IPS-NIHi7 (cell line): ENCODE results near the gene ST6GALNAC6.
"Not testable (repeated sequence)": the region's sequence is repeated elsewhere in the genome, so short reads cannot be mapped to it uniquely, and the experiment has no call there.

Source experiments
- DNase-seq: peaks from one replicate; pipeline ENCODE4 v3.0.0; 2012; ENCODE audit warnings: mixed read lengths; ENCODE audit errors: extremely low spot score

The ST6GALNAC6 gene

DNA sequence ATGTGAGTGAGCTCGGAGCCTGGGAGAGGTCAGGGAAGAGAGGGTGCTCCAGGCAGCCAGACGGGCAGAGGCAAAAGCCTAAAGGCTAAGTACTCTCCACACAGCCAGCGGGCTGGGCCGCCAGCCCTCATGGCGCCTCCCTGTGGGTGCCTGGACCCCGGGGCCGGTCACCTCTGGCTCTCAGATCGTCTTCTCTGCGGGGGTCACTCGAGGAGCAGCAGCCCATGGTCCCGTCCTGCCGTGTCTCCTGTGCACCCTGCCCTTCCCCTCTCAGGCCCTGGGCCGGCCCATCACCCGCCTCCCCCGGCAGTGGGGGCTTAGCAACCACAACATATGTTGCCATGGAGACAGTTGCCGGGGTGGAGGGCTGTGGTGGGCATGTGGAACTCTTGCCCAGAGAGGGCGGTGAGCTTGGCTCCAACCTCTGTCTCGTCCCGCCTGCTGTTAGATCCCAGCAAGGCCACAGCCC is 26.1 kb downstream of the ST6GALNAC6 start:
- no peak for DNase-seq

DNA sequence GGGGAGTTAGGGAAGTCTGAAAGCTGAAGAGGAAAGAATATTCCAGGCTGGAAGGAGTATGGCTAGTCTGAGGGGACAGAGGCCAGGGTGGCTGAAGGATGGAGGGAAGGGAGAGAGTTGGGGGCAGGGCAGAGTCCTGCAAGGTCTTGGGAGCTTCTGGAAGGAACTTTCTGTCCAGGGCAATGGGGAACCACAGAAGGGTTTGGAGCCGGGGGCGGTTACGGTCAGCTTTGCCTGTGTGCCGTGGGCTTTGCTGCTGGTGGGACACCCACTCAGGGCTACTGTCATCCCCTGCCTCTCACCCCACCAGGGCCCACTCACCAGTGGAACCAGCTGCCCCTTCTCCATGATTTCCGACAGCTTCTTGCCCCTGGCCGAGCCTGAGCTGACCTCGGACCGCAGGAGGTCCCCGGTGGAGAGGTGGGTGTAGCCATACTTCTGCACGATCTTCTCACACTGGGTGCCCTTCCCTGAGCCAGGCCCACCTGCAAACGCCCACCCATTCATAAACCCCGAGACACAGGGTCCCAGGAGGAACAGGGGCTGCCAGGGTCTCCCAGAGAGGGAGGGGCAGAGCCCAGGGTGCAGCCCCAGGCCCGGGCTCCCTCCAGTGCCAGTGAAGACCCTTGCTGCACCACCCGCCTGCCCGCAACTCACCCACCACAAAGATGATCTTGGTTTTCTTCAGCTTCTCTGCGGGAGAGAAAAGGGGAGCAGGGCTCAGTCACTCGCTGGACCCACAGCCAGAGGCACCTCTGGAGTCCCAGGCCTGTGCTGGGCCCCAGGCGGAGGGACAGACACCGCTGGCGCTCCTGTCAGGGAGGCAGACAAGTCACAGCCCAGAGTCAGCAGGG is 26.8 kb downstream of the ST6GALNAC6 start:
- DNase-seq, result no peak

DNA sequence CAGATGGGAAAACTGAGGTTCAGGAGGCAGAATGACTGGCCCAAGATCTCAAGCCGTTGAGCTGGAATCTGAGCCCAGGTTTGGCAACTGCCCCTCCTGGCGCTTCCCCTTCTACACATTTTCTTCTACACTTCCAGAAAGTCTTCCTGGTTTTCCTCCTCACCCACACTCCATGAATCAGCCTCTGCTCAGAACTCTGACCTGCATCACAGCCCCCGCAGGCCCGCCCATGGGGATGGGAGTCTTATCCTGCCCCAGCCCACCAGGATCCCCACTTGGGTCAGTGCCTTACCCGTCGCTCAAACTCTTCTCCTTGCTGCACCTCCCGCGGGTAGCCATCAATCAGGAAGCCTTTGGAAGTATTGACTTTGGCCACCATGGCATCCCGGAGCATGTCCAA is 27.9 kb downstream of the ST6GALNAC6 start:
- DNase-seq, result no peak

DNA sequence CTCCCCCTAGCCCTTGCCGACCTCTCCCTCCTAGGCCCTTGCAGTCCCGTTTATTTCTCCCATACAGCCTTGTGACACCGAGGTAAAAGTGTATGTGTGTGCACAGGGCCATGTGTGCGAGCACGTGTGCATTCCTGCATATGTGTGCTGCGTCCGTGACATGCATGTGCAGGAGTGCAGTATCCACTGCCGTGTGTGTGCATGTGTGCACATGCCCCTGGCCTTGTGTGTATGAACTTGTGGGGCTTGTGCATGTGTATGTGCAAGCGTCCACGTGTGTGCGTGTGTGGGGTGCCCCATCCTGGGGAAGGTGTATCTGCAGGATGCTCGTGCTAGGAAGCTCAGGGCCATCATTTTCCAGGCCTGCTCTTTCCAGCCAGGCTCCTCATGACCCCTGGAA is 28.5 kb downstream of the ST6GALNAC6 start:
- no peak for DNase-seq

DNA sequence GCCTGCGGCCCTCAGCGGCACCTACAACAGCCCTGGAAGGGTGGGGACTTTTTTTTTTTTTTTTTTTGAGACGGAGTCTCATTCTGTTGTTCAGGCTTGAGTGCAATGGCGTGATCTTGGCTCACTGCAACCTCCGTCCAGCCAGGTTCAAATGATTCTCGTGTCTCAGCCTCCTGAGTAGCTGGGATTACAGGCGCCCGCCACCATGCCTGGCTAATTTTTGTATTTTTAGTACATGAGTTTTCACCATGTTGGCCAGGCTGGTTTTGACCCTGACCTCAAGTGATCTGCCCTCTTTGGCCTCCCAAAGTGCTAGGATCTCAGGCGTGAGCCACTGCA is 29.3 kb downstream of the ST6GALNAC6 start:
- not testable (repeated sequence) for DNase-seq

DNA sequence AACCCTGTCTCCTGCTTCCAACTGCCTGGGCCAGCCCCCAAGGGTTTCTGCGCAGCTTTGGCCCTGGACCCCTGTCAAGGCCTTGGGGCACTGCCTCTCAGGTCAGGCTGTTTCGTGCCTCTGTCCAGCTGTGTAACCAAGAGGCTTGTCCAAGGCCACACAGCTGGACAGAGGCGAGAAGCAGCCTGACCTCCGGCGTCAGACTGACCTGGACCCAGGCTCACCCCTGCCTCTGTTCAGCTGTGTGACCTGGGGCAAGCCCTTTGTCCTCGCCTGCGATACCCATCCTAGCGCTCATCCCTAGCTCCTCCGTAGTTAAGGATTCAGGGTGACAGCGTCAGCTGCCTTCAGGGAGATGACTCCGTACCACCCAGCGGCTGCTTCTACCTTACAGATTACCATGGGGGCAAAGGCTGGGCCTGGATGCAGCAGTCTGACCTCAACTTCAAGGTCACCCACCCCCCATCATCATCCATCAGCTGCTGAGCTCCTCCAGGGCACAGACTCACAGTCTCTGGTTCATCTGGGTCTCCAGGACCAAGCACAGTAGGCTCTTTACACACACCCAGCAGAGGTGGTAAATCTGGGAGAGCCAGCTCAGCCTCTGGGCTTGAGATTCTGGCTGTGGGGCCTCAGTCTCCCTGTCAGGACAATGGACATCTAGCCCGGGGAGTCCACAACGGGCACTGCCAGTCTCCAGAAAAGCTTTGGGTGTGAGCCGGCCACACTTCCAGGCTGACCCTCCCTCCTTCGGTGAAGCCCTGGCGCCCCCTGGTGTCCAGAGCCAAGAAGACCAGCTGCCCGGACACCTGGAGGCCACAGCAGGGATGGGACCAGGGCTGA is 29.9 kb downstream of the ST6GALNAC6 start:
- DNase-seq, result peak; percentile 99

DNA sequence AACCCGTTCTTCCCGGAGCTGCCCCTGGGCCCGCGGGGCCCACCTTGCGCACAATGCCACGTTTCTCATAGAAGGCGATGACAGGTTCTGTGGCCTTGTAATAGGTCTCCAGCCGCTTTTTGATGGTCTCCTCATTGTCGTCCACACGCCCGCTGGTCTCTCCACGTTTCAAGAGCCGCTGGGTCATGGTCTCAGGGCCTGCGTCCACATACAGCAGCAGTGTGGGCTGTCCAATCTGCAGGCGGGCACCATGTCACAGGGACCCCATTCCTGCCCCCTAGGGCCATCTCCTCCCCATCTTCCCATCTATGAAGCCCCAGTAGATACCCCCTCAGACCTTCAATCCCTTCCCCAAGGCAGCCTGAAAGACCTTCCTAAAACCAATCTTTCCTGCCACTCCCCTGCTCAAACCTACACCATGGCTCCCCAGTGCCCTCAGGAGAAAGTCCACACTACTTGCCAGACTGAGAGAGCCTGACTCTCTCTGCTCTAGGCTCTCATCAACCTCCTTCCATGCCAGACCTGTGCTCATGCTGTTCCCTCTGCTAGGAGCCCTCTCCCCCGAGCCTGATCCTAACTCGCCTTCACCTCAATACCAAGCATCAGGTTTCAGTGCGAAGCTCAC is 31.0 kb downstream of the ST6GALNAC6 start:
- no peak for DNase-seq

DNA sequence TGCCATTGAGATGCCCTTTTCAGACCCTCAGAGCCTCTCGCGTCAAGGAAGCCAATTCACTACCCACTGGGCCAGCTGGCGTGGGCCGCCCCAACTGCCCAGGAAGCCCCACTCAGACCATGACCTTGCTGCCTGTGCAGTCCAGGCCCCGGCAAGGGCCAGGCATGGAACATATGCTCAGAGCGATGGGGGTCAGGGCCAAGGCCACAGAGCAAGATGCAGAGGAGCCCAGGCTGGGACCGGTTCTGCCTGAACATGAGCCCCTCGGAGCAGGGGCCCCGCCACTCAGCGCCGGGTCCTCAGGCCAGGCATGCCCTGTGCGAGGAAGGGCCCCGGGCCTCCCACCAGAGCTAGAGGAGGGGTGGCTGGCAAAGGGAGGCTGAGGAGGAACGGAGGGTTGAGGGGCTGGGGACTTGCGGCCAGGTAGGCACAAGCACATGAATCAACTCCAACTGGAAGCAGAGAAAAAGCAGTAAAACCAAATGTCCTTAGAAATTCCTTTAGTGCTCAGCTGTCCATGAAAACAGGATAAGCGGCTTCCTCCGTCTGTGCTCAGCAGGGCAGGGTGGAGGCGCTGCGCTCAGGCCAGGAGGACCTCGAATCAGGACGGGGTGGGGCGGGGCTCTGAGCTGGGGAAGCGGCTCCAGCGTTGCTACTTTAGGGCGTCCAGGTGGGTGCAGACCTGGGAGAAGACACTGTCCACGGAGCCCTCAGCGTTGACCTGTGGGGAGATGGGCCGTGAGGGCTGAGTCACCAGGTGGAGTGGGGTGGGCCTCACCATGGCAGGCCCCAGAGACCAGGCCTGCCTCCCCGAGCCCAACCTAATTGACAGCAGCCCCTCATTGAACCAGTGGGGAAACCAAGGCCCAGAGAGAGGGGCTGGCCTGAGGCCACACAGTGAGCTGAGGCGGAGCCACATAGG is 31.8 kb downstream of the ST6GALNAC6 start:
- DNase-seq, result no peak

DNA sequence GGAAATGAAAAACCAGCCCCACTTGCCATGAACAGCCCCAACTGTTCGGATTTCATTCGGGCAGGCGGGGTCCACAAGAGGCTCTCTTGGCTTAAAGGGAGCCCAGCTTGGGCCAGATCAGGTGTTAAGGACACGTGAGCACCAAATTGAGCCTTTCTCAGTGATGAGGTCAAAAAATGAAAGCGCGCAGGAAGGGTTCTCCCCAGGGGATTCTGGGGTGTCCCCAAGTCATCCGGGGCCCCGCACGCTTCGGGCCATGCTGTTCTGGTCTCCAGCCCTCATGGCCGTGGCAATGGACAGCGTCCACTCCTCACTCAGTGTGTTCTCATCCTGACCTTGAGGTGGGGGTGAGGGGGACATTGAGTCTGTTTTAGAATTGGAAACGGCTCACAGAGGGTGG is 32.9 kb downstream of the ST6GALNAC6 start:
- no peak for DNase-seq

DNA sequence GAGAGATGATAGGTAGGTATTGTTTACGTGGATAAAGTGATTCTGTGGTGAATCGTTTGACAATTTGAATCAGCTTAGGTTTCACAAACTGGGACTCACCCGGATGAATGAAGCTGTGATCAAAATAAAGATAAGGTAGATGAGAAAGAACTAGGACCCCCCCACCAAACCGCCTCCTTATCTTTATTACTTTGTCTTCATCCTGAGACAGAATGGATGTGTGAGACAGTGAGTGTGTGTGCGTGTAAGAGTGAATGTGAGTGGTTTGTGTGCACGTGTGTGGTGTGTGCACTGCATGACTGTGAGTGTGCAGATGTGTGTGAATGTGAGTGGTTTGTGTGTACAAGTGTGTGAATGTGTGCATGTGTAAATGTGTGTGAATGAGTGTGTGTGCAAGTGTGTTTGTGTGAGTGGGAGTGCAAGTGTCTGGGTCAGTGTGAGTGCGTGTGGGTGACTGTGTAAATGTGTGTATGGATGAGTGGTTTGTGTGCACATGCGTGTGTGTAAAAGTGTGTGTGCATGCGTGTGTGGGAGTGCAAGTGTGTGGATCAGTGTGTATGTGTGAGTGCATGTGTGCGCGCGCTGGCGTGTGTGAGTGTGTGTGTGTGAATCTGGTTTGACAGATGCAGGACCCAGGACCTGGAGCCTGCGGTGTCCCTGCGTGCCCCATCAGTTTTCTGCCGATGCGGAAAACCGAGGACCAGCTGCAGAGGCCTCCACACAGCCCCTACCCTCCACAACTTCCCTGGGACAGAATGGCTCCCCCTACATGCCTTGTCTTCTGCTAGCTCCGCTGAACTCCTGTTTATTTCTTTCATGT is 33.5 kb downstream of the ST6GALNAC6 start:
- DNase-seq, result no peak

DNA sequence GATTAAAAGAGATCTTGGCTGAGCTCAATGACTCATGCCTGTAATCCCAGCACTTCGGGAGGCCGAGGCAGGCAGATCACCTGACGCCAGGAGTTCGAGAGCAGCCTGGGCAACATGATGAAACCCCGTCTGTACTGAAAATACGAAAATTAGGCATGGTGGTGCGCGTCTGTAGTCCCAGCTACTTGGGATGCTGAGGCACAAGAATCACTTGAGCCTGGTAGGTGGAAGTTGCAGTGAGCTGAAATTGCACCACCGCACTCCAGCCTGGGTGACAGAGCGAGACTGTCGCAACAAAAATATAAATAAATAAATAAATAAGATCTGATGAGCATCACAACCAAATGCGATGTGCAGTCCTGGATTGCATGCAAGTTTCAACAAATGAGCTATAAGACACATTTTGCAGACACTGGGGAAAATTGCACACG is 36.2 kb downstream of the ST6GALNAC6 start:
- no peak for DNase-seq

DNA sequence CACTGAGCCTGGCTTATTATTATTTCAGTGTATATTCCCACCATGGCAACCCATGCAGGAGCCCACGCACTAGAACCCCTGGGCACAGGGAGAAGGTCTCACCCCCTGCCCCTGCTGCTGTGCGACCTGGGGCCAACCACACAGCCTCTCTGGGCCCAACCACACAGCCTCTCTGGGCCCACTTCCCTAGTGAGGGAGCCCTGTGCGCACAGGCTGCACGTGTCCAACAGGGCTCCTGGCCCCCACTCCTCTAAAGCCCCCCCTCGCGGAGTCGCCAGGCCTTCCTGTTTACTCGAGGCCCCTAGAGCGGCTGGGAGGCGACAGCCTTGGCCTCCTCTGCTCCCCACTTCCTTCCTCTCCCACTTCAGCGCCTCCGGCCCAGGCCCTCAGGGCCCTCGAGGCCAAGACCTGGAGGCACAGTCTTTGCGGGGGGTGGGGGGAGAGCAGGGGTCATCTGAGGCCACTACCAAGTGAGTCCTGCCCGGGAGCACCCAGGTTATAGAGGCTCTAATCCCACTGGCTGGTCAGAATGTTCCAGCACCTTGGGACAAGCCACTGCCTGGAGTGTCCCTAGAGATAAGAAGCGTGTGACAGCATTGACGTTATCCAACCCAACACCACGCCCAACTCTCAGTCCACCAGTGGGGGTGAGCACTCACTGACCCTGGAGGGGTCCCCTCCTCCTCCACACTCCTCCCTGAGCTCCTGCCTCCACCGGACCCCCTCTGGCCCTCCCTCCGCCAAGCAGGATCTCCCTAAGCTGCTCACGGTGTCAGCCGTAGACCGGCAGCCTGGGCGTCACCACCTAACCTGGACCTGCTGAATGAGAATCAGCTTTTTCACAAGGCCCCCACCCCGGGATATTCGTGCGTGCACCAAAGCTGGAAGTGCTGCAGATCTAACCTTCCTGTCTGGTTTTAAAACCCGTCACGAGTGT is 37.1 kb downstream of the ST6GALNAC6 start:
- no peak for DNase-seq

DNA sequence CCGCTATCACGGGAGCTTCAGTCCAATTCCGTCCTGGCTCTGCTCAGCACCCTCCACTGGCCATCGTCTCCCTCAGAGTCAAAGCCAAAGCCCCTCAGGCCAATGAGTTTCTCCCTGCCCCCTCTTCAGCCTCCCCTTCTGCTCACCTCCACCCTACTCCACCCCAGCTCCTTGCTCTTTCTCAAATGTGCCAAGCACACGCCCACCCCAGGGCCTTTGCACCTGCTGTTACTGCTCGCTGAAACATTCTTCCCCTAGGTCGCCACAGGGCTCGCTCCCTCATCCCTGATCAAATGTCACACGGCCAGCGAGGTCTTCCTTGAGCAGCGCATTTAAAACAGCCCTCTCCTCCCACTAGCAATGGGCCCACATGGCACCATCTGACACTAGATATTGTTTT is 38.6 kb downstream of the ST6GALNAC6 start:
- no peak for DNase-seq

DNA sequence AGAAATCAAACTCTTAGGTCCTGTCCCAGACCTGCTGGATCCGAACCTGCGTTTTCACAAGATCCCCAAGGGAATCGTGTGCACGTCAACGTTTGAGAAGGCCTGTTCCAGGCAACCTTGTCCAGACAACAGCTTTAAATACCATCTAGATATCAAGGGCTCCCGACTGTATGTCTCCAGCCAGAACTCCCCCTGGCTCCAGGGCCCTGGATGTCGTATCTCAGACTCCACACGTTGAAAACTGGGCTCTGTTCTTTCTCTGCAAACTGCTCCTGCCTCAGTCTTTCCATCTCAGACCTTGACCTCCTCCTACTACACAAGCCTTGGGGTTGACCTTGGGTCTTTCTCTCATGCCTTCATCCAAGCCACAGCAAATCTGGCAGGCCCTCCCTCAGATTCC is 39.1 kb downstream of the ST6GALNAC6 start:
- DNase-seq, result no peak

DNA sequence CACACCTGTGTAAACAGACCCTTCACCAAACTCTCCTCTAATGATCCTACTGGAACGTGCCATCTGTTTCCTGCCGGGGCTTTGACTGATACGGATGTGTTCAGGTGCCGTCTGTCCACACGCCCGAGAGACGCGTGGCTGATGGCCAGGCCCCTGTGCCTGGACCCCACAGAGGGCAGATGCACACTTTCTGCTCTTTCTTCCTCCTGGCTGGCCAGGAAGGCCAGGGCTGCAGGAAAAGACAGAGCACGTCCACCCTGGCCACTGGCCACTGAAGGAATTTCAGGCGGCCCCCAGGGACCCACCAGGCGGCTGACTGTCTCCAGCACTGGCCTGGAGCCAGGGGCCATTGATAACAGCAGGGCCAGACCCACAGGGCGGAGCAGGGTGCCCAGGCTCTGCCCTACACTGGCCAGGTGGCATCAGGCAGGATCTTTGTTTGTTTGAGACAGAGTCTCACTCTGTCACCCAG is 41.3 kb downstream of the ST6GALNAC6 start:
- DNase-seq, result no peak

DNA sequence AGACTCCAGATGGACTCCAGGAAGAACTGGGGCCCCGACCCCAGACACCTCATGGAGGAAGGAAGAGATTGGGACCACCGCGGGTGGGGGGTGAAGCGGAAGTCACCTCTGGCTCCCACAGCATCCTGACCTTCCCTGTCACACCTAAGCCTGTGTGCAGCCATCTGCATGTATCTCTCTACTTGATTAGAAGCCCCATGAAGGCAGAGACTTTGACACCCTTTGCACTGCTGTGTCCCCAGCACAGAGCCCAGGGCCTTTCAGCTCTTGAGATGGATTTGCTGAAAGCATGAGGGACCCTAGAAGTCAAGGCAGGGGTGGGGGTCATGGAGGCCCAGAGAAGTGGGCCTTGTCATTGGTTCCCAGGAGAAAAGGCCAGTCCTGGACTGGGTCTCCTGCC is 42.1 kb downstream of the ST6GALNAC6 start:
- DNase-seq, result no peak

DNA sequence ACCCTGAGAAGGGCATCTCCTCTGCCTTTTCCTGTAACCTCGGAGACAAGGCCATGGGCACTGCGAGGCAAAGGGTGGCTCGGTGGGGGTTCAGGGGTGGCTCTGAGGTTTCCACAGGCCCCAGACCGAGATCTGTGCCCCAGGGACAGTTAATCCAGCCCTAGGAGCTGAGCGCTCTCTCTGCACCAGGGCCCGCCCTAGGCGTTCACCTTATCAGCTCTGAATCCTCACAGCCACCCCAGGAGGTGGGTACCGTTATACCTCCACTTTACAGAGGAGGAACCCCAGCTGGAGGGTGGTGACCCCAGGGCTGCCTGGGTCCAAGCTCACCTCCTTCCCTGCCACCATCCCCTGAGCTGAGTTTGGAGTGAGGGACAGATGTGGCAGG is 42.7 kb downstream of the ST6GALNAC6 start:
- DNase-seq, result no peak

DNA sequence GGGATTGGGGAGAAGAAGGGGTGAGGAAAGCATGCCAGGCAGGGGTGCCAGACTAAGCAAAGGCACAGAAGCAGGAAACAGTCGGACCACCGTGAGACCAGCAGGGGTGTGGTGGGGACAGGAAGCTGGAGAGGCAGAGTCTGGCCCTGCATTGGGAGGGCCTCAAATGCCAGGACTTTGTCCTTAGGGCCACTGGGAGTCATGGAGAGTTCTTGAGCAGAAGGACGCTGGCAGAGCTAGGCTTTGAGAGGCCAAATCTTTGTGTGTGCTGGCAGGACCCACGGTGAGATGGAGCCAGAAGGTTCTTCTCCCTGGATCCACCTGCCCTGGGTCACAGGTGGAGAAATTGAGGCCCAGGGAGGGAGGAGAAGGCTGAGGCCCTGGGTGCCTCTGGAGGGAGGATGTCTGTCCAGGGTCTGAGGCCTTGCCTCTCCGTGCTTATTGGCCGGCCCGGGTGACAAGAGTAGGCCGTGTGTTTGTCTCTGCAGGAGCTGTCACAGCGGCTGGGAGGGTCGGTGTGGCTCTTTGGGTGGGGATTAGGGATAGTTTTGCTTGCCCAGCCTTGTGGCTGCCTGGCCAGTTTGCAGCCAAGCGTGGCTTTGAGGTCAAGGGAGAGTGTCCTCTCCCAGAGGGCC is 43.2 kb downstream of the ST6GALNAC6 start:
- DNase-seq, result no peak

DNA sequence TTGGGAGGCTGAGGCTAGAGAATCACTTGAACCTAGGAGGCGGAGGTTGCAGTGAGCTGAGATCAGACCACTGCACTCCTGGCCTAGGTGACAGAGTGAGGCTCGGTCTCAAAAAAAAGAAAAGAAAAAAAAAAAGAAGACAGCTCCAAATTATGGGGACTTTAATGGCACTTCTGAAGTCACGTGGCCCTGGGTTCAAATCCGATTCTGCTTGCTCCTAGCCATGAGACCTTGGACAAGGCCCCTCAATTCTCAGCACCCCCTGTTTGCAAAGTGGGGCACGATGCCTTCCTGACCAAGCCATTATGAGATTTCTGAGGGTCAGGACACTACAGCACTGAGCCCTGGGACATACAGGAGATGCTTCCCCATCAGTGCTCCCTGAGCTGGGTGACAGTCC is 43.9 kb downstream of the ST6GALNAC6 start:
- DNase-seq, result no peak
